Measurements from ENCODE around the gene CFAP157. TPM values are rescaled to one million over a fixed set of nuclear protein-coding genes. Genes with fewer than 3 reads are reported as not detected.
A peak's percentile ranks its signal among the peaks of the same experiment; 100 is the strongest.

Gene CFAP157
- total RNA-seq, 1 donor from 2014 or later = 25.9 TPM

DNA sequence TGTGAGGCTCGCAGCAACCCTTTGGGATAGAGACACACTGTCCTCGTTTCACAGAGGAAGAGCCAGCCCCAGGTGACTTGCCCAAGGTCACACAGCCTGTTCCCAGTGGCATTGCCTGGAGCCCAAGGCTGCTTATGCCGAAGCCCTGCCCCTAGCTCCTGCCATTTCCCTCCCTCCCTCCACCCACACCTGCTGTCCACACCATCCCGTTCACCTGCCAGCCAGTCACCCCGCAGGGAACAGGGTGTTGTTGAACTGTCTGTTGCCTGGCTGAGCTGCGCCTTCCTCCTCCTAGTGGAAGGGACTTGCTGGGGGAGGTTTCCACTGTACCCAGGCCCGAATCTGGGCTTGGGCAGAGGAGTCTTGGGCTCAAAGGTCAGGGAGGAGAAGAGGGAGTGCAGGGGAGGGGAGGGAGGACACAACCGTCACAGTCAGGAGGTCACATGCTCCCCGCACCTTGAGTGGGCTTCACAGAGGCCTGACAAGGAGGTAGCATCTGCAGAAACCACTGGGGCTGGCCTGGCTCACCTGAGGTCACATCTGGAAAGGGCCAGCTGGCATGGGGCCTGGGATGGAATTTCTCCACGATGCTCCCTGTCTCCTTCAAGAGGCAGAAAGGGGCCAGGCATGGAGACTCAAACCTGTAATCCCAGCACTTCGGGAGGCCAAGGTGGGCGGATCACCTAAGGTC is 15.4 kb downstream of the CFAP157 start:
- H3K4me1 ChIP-seq = peaks cover 18% of the 10 kb centered on the region
- intact Hi-C loops (cut with DNase I) = no loop called here
- ATAC-seq (no peak), DNase-seq (peak; percentile 26)
- no peak overlapping the region for H3K4me3 ChIP-seq
- no peaks in the 10 kb centered on the region for H3K36me3 ChIP-seq
- H3K9me3 ChIP-seq = no peaks in the 10 kb centered on the region
- TF ChIP-seq, protein P1, sequence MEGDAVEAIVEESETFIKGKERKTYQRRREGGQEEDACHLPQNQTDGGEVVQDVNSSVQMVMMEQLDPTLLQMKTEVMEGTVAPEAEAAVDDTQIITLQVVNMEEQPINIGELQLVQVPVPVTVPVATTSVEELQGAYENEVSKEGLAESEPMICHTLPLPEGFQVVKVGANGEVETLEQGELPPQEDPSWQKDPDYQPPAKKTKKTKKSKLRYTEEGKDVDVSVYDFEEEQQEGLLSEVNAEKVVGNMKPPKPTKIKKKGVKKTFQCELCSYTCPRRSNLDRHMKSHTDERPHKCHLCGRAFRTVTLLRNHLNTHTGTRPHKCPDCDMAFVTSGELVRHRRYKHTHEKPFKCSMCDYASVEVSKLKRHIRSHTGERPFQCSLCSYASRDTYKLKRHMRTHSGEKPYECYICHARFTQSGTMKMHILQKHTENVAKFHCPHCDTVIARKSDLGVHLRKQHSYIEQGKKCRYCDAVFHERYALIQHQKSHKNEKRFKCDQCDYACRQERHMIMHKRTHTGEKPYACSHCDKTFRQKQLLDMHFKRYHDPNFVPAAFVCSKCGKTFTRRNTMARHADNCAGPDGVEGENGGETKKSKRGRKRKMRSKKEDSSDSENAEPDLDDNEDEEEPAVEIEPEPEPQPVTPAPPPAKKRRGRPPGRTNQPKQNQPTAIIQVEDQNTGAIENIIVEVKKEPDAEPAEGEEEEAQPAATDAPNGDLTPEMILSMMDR (IDR thresholded peaks at IDR 0.05) = no peak
- no peak overlapping the region for H3K27ac ChIP-seq
- H3K27me3 ChIP-seq (ENCODE audit: low read depth) = no peaks in the 10 kb centered on the region

DNA sequence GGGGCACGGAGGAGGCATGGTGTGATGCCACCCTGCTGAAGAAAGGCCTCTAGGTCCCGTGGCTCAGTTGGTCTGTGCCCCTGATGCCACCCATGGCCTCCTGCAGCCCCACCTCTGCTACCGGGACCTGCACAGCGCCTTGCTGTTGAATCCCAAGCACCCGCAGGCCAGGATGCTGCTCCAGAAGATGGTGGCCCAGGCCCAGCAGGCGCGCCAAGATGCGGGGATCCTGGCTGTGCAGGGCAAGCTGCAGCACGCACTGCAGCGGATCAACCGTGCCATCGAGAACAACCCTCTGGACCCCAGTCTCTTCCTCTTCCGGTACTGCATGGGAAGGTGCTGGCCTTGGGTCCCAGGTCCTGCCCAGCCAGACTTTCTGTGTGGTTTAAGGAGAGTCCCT is 16.2 kb downstream of the CFAP157 start:
- no peaks in the 10 kb centered on the region for H3K9me3 ChIP-seq
- intact Hi-C loops (cut with DNase I) = no loop called here
- no peaks in the 10 kb centered on the region for H3K36me3 ChIP-seq
- ATAC-seq (no peak), DNase-seq (no peak)
- peaks cover 18% of the 10 kb centered on the region for H3K4me1 ChIP-seq
- no peak overlapping the region for H3K4me3 ChIP-seq
- TF ChIP-seq, protein P1 (IDR thresholded peaks at IDR 0.05) = no peak
- no peak overlapping the region for H3K27ac ChIP-seq
- H3K27me3 ChIP-seq (ENCODE audit: low read depth) = no peaks in the 10 kb centered on the region

DNA sequence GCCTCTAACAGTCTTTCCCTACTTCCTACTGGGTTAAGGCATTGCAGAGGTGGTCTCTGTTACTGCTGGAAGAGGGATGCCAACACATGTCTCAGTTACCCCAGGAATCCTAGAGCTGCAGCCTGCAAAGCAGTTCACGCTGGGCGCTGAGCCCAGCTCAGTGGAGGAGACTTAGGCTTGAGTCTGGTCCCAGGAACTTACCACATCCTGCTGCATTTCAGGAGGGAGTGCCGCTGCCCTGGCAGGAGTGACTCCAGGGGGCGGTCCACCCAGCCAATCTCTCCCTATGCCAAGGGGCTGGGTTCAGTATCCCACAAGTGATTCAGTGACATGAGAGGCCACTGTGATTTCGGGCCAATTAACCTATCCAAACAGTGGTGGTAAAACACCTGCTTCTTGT is 16.7 kb downstream of the CFAP157 start:
- H3K27ac ChIP-seq = no peak overlapping the region
- peaks cover 18% of the 10 kb centered on the region for H3K4me1 ChIP-seq
- DNase-seq (no peak), ATAC-seq (peak; percentile 68 to 70)
- no peak overlapping the region for H3K4me3 ChIP-seq
- intact Hi-C loops (cut with DNase I) = no loop called here
- TF ChIP-seq, protein P1 (IDR thresholded peaks at IDR 0.05) = no peak
- H3K9me3 ChIP-seq = no peaks in the 10 kb centered on the region
- H3K36me3 ChIP-seq = no peaks in the 10 kb centered on the region
- H3K27me3 ChIP-seq (ENCODE audit: low read depth) = no peaks in the 10 kb centered on the region

DNA sequence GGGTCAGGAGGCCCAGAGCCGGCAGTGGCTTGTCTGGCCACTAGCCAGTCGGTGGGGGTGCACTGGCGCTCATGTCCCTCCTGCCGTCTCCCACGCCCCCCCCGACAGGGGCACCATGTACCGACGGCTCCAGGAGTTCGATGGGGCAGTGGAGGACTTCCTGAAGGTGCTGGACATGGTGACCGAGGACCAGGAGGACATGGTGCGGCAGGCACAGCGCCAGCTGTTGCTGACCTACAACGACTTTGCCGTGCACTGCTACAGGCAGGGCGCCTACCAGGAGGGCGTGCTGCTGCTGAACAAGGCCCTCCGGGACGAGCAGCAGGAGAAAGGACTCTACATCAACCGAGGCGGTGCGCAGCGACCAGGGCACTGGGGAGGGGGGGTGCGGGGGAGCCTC is 17.2 kb downstream of the CFAP157 start:
- Histone ChIP-seq H3K4me3 (no peak overlapping the region), H3K9me3 (no peaks in the 10 kb centered on the region), H3K4me1 (peaks cover 18% of the 10 kb centered on the region), H3K36me3 (no peaks in the 10 kb centered on the region), H3K27me3 (ENCODE audit: low read depth) (no peaks in the 10 kb centered on the region), H3K27ac (no peak overlapping the region)
- TF ChIP-seq, protein P1 (IDR thresholded peaks at IDR 0.05) = no peak
- no peak for DNase-seq
- intact Hi-C loops (cut with DNase I) = no loop called here
- peak; percentile 36 to 54 for ATAC-seq

DNA sequence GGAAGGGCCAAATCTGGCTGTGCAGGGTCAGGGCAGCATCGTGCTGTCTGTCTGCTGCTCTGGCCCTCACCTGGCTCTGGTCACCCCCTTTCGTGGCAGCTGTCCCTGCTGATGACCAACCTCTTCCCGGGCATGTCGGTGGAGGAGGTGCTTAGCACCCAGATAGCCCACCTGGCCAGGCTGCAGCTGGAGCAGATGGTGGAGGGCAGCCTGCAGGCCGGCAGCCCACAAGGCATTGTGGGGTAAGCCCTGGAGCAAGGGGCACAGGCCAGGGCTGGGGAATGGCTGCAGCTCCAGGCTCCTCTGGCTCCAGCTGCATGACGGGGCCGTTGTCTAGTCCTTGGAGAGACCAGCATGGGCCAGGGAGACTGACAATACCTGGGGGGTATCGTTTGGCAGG is 20.1 kb downstream of the CFAP157 start:
- H3K9me3 ChIP-seq = no peaks in the 10 kb centered on the region
- peaks cover 18% of the 10 kb centered on the region for H3K4me1 ChIP-seq
- peaks cover 6% of the 10 kb centered on the region for H3K36me3 ChIP-seq
- DNase-seq (no peak), ATAC-seq (no peak)
- no peaks in the 10 kb centered on the region for H3K27me3 ChIP-seq (ENCODE audit: low read depth)
- H3K27ac ChIP-seq = no peak overlapping the region
- intact Hi-C loops (cut with DNase I) = no loop called here
- TF ChIP-seq, protein P1 (IDR thresholded peaks at IDR 0.05) = no peak
- H3K4me3 ChIP-seq = no peak overlapping the region

Data from lower lobe of right lung (tissue), 2 donors.